Gastrocnemius medialis (tissue), 4 donors: ENCODE data around the gene PRKD1. TPM values are rescaled to one million over a fixed set of nuclear protein-coding genes. Genes with fewer than 3 reads are reported as not detected.

ENCODE experiments used
- ATAC-seq, 2 donors: fragments of 150-250 bp; one replicate each; pipeline ENCODE4 v1.9.1; 2016
- DNase-seq, 2 donors: peaks; one replicate each; pipeline ENCODE4 v3.0.0-alpha.2; 2019
- H3K27ac ChIP-seq, 4 donors: fragments of 200-600 bp; sonication (generic); 1 replicate in 1 of 4; 2 replicates in 3 of 4; pipeline ENCODE4 v1.5.1; 2016 to 2018; ENCODE audit warnings: mild to moderate bottlenecking in 2 of 4, moderate library complexity in 1 of 4
- H3K27me3 ChIP-seq, 3 donors: fragments of 200-600 bp; sonication (generic) in 2 of 3; 1 replicate in 1 of 3; 2 replicates in 2 of 3; pipeline versions ENCODE4 v1.5.1 to v1.6.0; 2016 to 2019; ENCODE audit warnings: mild to moderate bottlenecking in 1 of 3, moderate library complexity in 1 of 3
- H3K36me3 ChIP-seq, 2 donors: fragments of 200-600 bp; sonication (generic) in 1 of 2; one replicate each; pipeline ENCODE4 v1.5.1; 2017 to 2018
- H3K4me1 ChIP-seq, 2 donors: fragments of 200-600 bp; sonication (generic) in 1 of 2; one replicate each; pipeline ENCODE4 v1.5.1; 2016 to 2017; ENCODE audit warnings: mild to moderate bottlenecking in 2 of 2
- H3K4me3 ChIP-seq, 4 donors: fragments of 200-600 bp; sonication (generic) in 3 of 4; 1 replicate in 1 of 4; 2 replicates in 3 of 4; pipeline ENCODE4 v1.5.1; 2016 to 2019; ENCODE audit warnings: mild to moderate bottlenecking in 2 of 4
- H3K9me3 ChIP-seq, 3 donors: fragments of 200-600 bp; sonication (generic) in 2 of 3; 1 replicate in 1 of 3; 2 replicates in 2 of 3; pipeline ENCODE4 v1.5.1; 2016 to 2019
- POLR2A ChIP-seq, 2 donors: fragments of 450-650 bp; IDR thresholded peaks; one replicate each; pipeline ENCODE4 v1.6.1; 2017; ENCODE audit warnings: antibody characterized with exemption in 2 of 2, mild to moderate bottlenecking in 2 of 2, moderate library complexity in 2 of 2
- in situ Hi-C, 4 donors: fragments of 200-750 bp; cut with MboI; loops; one replicate each; pipeline versions ENCODE4 v1.15.0 to v1.8.0; 2017; ENCODE audit warnings: low sequenced_read_pairs in 4 of 4
- intact Hi-C: fragments of 100-400 bp; cut with DNase I; formaldehyde crosslinking; loops from one replicate; pipeline ENCODE4 v1.15.1; 2023; ENCODE audit warnings: low total_unique reads
- total RNA-seq, 4 donors: library from RNA; depleted of rRNA; stranded (reverse); fragments of >200 nt; gene quantifications; one replicate each; pipeline versions ENCODE4 v1.1.0 to v1.2.3, GENCODE V29; 2016
- TF ChIP-seq, protein P1 (sequence below), 5 experiments: fragments of 450-650 bp in 3 of 5; fragments of 200-600 bp in 2 of 5; sonication (generic) in 2 of 5; IDR thresholded peaks in 4 of 5; conservative IDR thresholded peaks in 1 of 5; 1 replicate in 4 of 5; 2 replicates in 1 of 5; pipeline ENCODE4 v1.5.1; 2016 to 2019; ENCODE audit warnings: antibody characterized with exemption in 5 of 5, mild to moderate bottlenecking in 3 of 5, moderate library complexity in 3 of 5

Gene PRKD1
- total RNA-seq, 4 donors from 2014 or later = 1.5 to 4.1 (median 1.7) TPM

DNA sequence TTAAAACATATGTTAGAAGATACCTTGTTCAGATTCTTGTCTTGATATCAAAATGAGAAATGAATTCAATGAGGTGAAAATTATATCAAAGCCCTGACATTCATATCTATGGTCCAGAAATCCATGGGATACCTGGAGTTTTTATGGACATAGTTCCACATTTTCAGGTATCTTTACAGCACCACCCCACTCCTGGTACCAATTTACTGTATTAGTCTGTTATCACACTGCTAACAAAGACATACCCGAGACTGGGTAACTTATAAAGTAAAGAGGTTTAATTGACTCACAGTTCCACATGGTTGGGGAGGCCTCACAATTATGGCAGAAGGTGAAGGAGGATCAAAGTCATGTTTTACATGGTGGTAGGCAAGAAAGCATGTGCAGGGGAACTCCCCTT is 361.5 kb downstream of the PRKD1 start:
- ATAC-seq (no peak), DNase-seq (no peak)
- Histone ChIP-seq H3K27ac (no peak overlapping the region), H3K36me3 (no peaks in the 10 kb centered on the region), H3K4me1 (no peaks in the 10 kb centered on the region), H3K4me3 (no peak overlapping the region), H3K27me3 (no peaks in the 10 kb centered on the region), H3K9me3 (no peaks in the 10 kb centered on the region)
- TF ChIP-seq POLR2A (IDR thresholded peaks at IDR 0.05) = no peak
- TF ChIP-seq, protein P1, sequence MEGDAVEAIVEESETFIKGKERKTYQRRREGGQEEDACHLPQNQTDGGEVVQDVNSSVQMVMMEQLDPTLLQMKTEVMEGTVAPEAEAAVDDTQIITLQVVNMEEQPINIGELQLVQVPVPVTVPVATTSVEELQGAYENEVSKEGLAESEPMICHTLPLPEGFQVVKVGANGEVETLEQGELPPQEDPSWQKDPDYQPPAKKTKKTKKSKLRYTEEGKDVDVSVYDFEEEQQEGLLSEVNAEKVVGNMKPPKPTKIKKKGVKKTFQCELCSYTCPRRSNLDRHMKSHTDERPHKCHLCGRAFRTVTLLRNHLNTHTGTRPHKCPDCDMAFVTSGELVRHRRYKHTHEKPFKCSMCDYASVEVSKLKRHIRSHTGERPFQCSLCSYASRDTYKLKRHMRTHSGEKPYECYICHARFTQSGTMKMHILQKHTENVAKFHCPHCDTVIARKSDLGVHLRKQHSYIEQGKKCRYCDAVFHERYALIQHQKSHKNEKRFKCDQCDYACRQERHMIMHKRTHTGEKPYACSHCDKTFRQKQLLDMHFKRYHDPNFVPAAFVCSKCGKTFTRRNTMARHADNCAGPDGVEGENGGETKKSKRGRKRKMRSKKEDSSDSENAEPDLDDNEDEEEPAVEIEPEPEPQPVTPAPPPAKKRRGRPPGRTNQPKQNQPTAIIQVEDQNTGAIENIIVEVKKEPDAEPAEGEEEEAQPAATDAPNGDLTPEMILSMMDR (IDR thresholded peaks at IDR 0.05 in 4 of 5, conservative IDR thresholded peaks at IDR 0.05 in 1 of 5) = no peak
- intact Hi-C loops (no loop called here), in situ Hi-C loops (loop anchor here in 1 of 4 donors (10.0 to 25.0 kb wide), 2 partner anchors 439 to 646 kb away; no protein-coding TSS in a partner anchor)

DNA sequence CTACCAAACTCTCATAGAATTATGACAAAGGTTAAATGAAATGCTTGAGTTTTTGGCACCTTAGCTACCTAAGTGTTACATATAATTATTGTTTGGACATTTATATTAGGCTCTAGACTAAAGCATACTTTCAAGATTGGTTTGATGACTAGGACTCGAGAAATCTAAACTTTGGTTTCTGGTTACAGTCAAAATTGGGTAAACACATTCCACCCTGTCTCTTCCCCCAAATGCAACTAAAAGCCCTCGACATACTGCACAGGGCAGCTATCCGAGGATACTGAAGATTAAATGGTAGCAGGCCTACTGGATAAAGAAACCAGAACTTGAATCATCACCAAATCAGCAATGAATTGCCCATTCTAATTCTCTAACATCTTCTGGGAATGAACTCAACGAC is 369.1 kb downstream of the PRKD1 start:
- no peak overlapping the region for H3K27ac ChIP-seq
- DNase-seq (no peak), ATAC-seq (no peak)
- no peaks in the 10 kb centered on the region for H3K27me3 ChIP-seq
- intact Hi-C loops (no loop called here), in situ Hi-C loops (loop anchor here in 3 of 4 donors (10.0 to 25.0 kb wide), 3 partner anchors 446 to 656 kb away; no protein-coding TSS in a partner anchor)
- no peaks in the 10 kb centered on the region for H3K36me3 ChIP-seq
- no peak overlapping the region for H3K4me3 ChIP-seq
- H3K9me3 ChIP-seq = no peaks in the 10 kb centered on the region
- TF ChIP-seq, protein P1 (IDR thresholded peaks at IDR 0.05 in 4 of 5, conservative IDR thresholded peaks at IDR 0.05 in 1 of 5) = no peak
- no peak for TF ChIP-seq POLR2A (IDR thresholded peaks at IDR 0.05)
- no peaks in the 10 kb centered on the region for H3K4me1 ChIP-seq

DNA sequence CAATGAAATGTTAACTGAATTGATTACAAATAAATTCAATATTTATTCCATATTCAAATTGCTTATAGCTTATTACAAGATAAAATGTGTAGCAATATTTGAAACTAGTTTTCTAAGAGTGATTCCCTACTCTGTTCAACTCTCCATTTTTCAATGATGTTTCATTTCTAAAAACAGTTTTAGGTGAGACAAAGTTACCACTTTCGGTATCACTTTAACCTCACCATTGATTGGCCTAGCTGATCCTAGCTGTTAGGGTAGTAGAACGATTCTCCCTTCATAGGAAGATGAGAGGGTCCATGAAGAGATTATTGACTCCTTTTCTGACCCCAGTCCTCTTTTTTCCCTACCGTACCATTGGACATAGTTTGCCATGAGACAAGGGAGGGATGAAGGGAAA is 373.3 kb downstream of the PRKD1 start:
- intact Hi-C loops (no loop called here), in situ Hi-C loops (loop anchor here (5.0 to 25.0 kb wide), 5 partner anchors 450 to 660 kb away; no protein-coding TSS in a partner anchor)
- no peaks in the 10 kb centered on the region for H3K36me3 ChIP-seq
- DNase-seq = no peak
- no peak overlapping the region for H3K4me3 ChIP-seq
- no peak for ATAC-seq
- H3K27me3 ChIP-seq = no peaks in the 10 kb centered on the region
- H3K9me3 ChIP-seq = no peaks in the 10 kb centered on the region
- H3K4me1 ChIP-seq = no peaks in the 10 kb centered on the region
- no peak overlapping the region for H3K27ac ChIP-seq
- TF ChIP-seq, protein P1 (IDR thresholded peaks at IDR 0.05 in 4 of 5, conservative IDR thresholded peaks at IDR 0.05 in 1 of 5) = no peak
- TF ChIP-seq POLR2A (IDR thresholded peaks at IDR 0.05) = no peak

DNA sequence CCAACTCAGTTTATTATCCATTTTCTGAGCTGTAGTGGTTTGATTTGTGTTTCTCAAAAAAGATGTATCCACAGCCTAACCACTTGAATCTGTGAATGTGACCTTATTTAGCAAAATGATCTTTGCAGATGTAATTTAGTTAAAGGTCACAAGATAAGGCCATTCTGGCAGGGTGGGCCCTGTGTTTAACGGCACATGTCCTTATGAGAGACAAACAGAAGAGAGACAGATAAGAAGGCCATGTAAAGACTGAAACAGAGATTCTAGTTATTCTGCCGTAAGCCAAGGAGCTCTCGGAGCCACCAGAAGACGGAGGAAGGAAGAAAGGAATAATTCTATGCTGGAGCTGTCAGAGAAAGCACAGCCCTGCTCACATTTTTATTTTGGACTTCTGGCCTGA is 374.2 kb downstream of the PRKD1 start:
- Histone ChIP-seq H3K4me3 (no peak overlapping the region), H3K9me3 (no peaks in the 10 kb centered on the region), H3K27me3 (no peaks in the 10 kb centered on the region), H3K27ac (no peak overlapping the region), H3K4me1 (no peaks in the 10 kb centered on the region), H3K36me3 (no peaks in the 10 kb centered on the region)
- DNase-seq (no peak), ATAC-seq (no peak)
- in situ Hi-C loops = loop anchor here (5.0 to 25.0 kb wide), 5 partner anchors 451 to 661 kb away; no protein-coding TSS in a partner anchor
- intact Hi-C loops = no loop called here
- TF ChIP-seq POLR2A (IDR thresholded peaks at IDR 0.05) = no peak
- TF ChIP-seq, protein P1 (IDR thresholded peaks at IDR 0.05 in 4 of 5, conservative IDR thresholded peaks at IDR 0.05 in 1 of 5) = no peak

DNA sequence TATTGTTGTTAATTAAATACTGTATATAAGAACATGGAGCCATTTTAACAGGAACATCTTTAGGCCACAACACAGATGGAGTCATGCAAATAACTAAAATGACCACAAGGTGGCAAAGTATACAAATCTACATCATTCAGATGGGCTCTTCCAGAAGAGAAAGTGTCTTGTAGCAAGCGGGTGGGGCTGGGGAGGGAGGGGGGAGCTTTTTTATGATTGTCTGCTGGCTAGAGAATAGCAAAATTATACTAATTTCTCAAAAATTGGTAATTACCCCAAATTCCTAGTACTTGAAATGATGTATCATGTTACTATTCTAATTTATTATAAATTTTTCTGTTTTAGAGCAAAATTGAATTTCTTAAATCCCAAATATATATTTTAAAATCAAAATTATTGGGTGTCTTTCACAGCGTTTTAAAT is 378.7 kb downstream of the PRKD1 start:
- intact Hi-C loops = no loop called here
- Histone ChIP-seq H3K36me3 (no peaks in the 10 kb centered on the region), H3K9me3 (no peaks in the 10 kb centered on the region), H3K4me1 (no peaks in the 10 kb centered on the region), H3K27ac (no peak overlapping the region), H3K4me3 (no peak overlapping the region), H3K27me3 (no peaks in the 10 kb centered on the region)
- DNase-seq = no peak
- no peak for TF ChIP-seq POLR2A (IDR thresholded peaks at IDR 0.05)
- TF ChIP-seq, protein P1 (IDR thresholded peaks at IDR 0.05 in 4 of 5, conservative IDR thresholded peaks at IDR 0.05 in 1 of 5) = peak; percentile 28 to 64 (median 44)
- ATAC-seq = peak in 1 of 2 donors; percentile 60
- in situ Hi-C loops = loop anchor here (10.0 to 25.0 kb wide), 3 partner anchors 456 to 787 kb away; partner anchors contain the start of gene FOXG1 (in 2 of the 4)
